AG09309 (cell line): ENCODE measurements around the gene SLAMF8.
A peak's percentile ranks its signal among the peaks of the same experiment; 100 is the strongest.

Source experiments
- DNase-seq: peaks from one replicate; pipeline ENCODE4 v3.0.0-alpha.2; 2010; ENCODE audit warnings: low read depth
- H3K4me3 ChIP-seq: 2 replicates; pipeline ENCODE4 v1.5.1; 2011; ENCODE audit warnings: mild to moderate bottlenecking, low read depth, low read length, moderate library complexity; ENCODE audit not compliant: control insufficient read depth
- CTCF ChIP-seq: IDR thresholded peaks from 2 replicates; pipeline ENCODE4 v1.5.1; 2011; ENCODE audit warnings: mild to moderate bottlenecking, low read depth, low read length, inconsistent platforms; ENCODE audit not compliant: insufficient read depth, control insufficient read depth; ENCODE audit errors: missing control alignments

The SLAMF8 gene

GRCh38 chr1:159798893-159799292 is 27.8 kb upstream of the SLAMF8 start:
- H3K4me3 ChIP-seq = no peak overlapping the region
- peak; percentile 69 for DNase-seq
- TF ChIP-seq CTCF = peak; percentile 73

- TF ChIP-seq CTCF = no peak
- no peak for DNase-seq
- H3K4me3 ChIP-seq = no peak overlapping the region
Measured at GRCh38 chr1:159799446-159799985, 27.2 kb upstream of the SLAMF8 start.

- no peak for DNase-seq
- no peak for TF ChIP-seq CTCF
- no peak overlapping the region for H3K4me3 ChIP-seq
Measured at GRCh38 chr1:159800177-159800930, 26.3 kb upstream of the SLAMF8 start.

GRCh38 chr1:159802111-159802510 is 24.6 kb upstream of the SLAMF8 start, which contains the start of gene FCRL6:
Gene FCRL6 (plus strand): TSS chr1:159802360. CDS start chr1:159802425, 65 bp downstream.
- H3K4me3 ChIP-seq = no peak within 1 kb of the TSS
- no peak for TF ChIP-seq CTCF
- DNase-seq = no peak

- H3K4me3 ChIP-seq = no peak overlapping the region
- TF ChIP-seq CTCF = no peak
- DNase-seq = no peak
Measured at GRCh38 chr1:159803956-159804689, 22.6 kb upstream of the SLAMF8 start.

- no peak for DNase-seq
- no peak for TF ChIP-seq CTCF
Measured at GRCh38 chr1:159804924-159805323, 21.7 kb upstream of the SLAMF8 start.

More at GRCh38 chr1:159804924-159805323, 21.7 kb upstream of the SLAMF8 start:
- H3K4me3 ChIP-seq = no peak overlapping the region
